PC-3 (cell line): ENCODE measurements around the gene BCKDHB. TPM values are rescaled to one million over a fixed set of nuclear protein-coding genes. Genes with fewer than 3 reads are reported as not detected.

Source experiments
- ATAC-seq: fragments of 200-7000 bp; cut with Tn5 transposase; 2 replicates; pipeline ENCODE4 v1.9.1; 2020; ENCODE audit warnings: mild to moderate bottlenecking, moderate library complexity
- BruUV-seq: library from RNA; stranded (reverse); fragments of 400-500 nt; replicated peaks from 2 replicates; lab custom pipeline; 2021; lab: Mats Ljungman, UMichigan
- CTCF ChIA-PET: fragments of 300-600 bp; sonication (Branson Sonifier 250); formaldehyde crosslinking; loops from one replicate; lab custom pipeline; 2022; ENCODE audit warnings: antibody characterized with exemption; lab: Charles Lee
- POLR2A ChIA-PET: fragments of 300-600 bp; sonication (Branson Sonifier 250); formaldehyde crosslinking; loops from one replicate; lab custom pipeline; 2022; ENCODE audit warnings: antibody characterized with exemption; ENCODE audit not compliant: unreplicated experiment; lab: Charles Lee
- DNase-seq: peaks from one replicate; pipeline ENCODE4 v3.0.0-alpha.2; 2015
- H2AFZ ChIP-seq: fragments of 300-600 bp; sonication (generic); 2 replicates; pipeline ENCODE4 v1.6.0; 2016; ENCODE audit warnings: antibody characterized with exemption, low read length
- H3F3A ChIP-seq: fragments of 300-600 bp; sonication (generic); one replicate; pipeline ENCODE4 v1.6.0; 2017; ENCODE audit warnings: antibody characterized with exemption, low read length, control low read depth, mild to moderate bottlenecking; ENCODE audit not compliant: unreplicated experiment
- H3K27ac ChIP-seq: fragments of 300-600 bp; sonication (generic); 2 replicates; pipeline ENCODE4 v1.5.1; 2016; ENCODE audit warnings: mild to moderate bottlenecking, low read length
- H3K27me3 ChIP-seq: fragments of 300-600 bp; sonication (generic); 2 replicates; pipeline ENCODE4 v1.6.1; 2016; ENCODE audit warnings: low read length, mixed read lengths
- H3K36me3 ChIP-seq: fragments of 300-600 bp; sonication (generic); 2 replicates; pipeline ENCODE4 v1.6.1; 2016; ENCODE audit warnings: low read depth, mixed run types, low read length, mixed read lengths
- H3K4me1 ChIP-seq: fragments of 300-600 bp; sonication (generic); 2 replicates; pipeline ENCODE4 v1.5.1; 2016; ENCODE audit warnings: low read length; ENCODE audit not compliant: insufficient read depth
- H3K4me2 ChIP-seq: fragments of 300-600 bp; sonication (generic); 2 replicates; pipeline ENCODE4 v1.6.0; 2016; ENCODE audit warnings: low read length
- H3K4me3 ChIP-seq: fragments of 300-600 bp; sonication (generic); 2 replicates; pipeline ENCODE4 v1.5.1; 2016; ENCODE audit warnings: mild to moderate bottlenecking, low read length, mixed read lengths
- H3K79me2 ChIP-seq: fragments of 300-600 bp; sonication (generic); 2 replicates; pipeline ENCODE4 v1.6.1; 2017; ENCODE audit warnings: low read length, mixed read lengths
- H3K9ac ChIP-seq: fragments of 300-600 bp; sonication (generic); 2 replicates; pipeline ENCODE4 v1.6.0; 2016; ENCODE audit warnings: mild to moderate bottlenecking, low read length
- H3K9me2 ChIP-seq: fragments of 300-600 bp; sonication (generic); replicated peaks from 2 replicates; pipeline ENCODE4 v1.6.1; 2016; ENCODE audit warnings: mixed run types, low read length, mixed read lengths
- H3K9me3 ChIP-seq: fragments of 300-600 bp; sonication (generic); 2 replicates; pipeline ENCODE4 v1.6.1; 2016; ENCODE audit warnings: low read length, mixed read lengths
- H4K20me1 ChIP-seq: fragments of 300-600 bp; sonication (generic); 2 replicates; pipeline ENCODE4 v1.6.1; 2016; ENCODE audit warnings: low read length, mixed read lengths
- CTCF ChIP-seq: fragments of 300-600 bp; sonication (generic); conservative IDR thresholded peaks from 2 replicates; pipeline ENCODE4 v1.5.1; 2017; ENCODE audit warnings: antibody characterized with exemption, low read depth, mild to moderate bottlenecking, low read length
- EZH2 ChIP-seq: fragments of 300-600 bp; sonication (generic); IDR thresholded peaks from one replicate; pipeline ENCODE4 v1.6.1; 2017; ENCODE audit warnings: antibody characterized with exemption, mild to moderate bottlenecking, low read length; ENCODE audit not compliant: unreplicated experiment
- EZH2phosphoT487 ChIP-seq: fragments of 300-600 bp; sonication (generic); IDR thresholded peaks from 2 replicates; pipeline ENCODE4 v1.6.1; 2018; ENCODE audit warnings: mild to moderate bottlenecking, antibody characterized with exemption, low read length, borderline replicate concordance
- intact Hi-C: fragments of 100-400 bp; cut with micrococcal nuclease; formaldehyde crosslinking; loops from 2 replicates; pipeline ENCODE4 v1.9.0; 2023
- total RNA-seq: library from RNA; depleted of rRNA; stranded (reverse); fragments of >200 nt; gene quantifications from 2 replicates; pipeline ENCODE4 v1.2.3, GENCODE V29; 2014

The BCKDHB gene
- total RNA-seq, 1 experiment from 2014 or later = 9.9 TPM

- Histone ChIP-seq H3K9ac (no peak overlapping the region), H3K4me2 (no peak overlapping the region), H3F3A (peaks cover 5% of the 10 kb centered on the region), H3K4me3 (no peak overlapping the region), H3K27me3 (no peaks in the 10 kb centered on the region), H4K20me1 (no peaks in the 10 kb centered on the region), H2AFZ (no peak overlapping the region), H3K79me2 (no peaks in the 10 kb centered on the region), H3K9me3 (no peaks in the 10 kb centered on the region), H3K36me3 (no peaks in the 10 kb centered on the region), H3K9me2 (no peaks in the 10 kb centered on the region), H3K27ac (no peak overlapping the region), H3K4me1 (peaks cover 19% of the 10 kb centered on the region)
- POLR2A ChIA-PET = no interaction called here
- CTCF ChIA-PET = no interaction called here
- intact Hi-C loops = no loop called here
- TF ChIP-seq CTCF (no peak), EZH2phosphoT487 (no peak), EZH2 (no peak)
- no peak for ATAC-seq
- BruUV-seq = no TSS peak
- DNase-seq = no peak
These were observed 59.3 kb downstream of the BCKDHB start for GRCh38 chr6:80165819-80166218.

- Histone ChIP-seq H3K4me3 (no peak overlapping the region), H4K20me1 (no peaks in the 10 kb centered on the region), H3K27me3 (no peaks in the 10 kb centered on the region), H3K27ac (no peak overlapping the region), H3K79me2 (no peaks in the 10 kb centered on the region), H3K9ac (no peak overlapping the region), H3K9me3 (no peaks in the 10 kb centered on the region), H3K9me2 (no peaks in the 10 kb centered on the region), H3F3A (no peaks in the 10 kb centered on the region), H3K4me1 (peaks cover 12% of the 10 kb centered on the region), H3K36me3 (no peaks in the 10 kb centered on the region), H2AFZ (no peak overlapping the region), H3K4me2 (no peak overlapping the region)
- DNase-seq (no peak), ATAC-seq (no peak)
- no TSS peak for BruUV-seq
- intact Hi-C loops = no loop called here
- ChIA-PET POLR2A (interaction anchor here (0.7 kb wide), 1 partner anchor 9 kb away, joined by 4 read pairs; no protein-coding TSS in a partner anchor), CTCF (no interaction called here)
- no peak for TF ChIP-seq CTCF
These were observed 64.0 kb downstream of the BCKDHB start for GRCh38 chr6:80170433-80170832.

- DNase-seq = no peak
- no peaks in the 10 kb centered on the region for H3K9me3 ChIP-seq
- H3K27ac ChIP-seq = no peak overlapping the region
- H3K4me1 ChIP-seq = peaks cover 14% of the 10 kb centered on the region
- H3K27me3 ChIP-seq = no peaks in the 10 kb centered on the region
- no peak overlapping the region for H3K4me2 ChIP-seq
- ChIA-PET CTCF (no interaction called here), POLR2A (no interaction called here)
- intact Hi-C loops = no loop called here
- BruUV-seq = no TSS peak
- H3K36me3 ChIP-seq = no peaks in the 10 kb centered on the region
- H2AFZ ChIP-seq = no peak overlapping the region
- H3K4me3 ChIP-seq = no peak overlapping the region
- no peaks in the 10 kb centered on the region for H3K79me2 ChIP-seq
- no peaks in the 10 kb centered on the region for H3F3A ChIP-seq
- TF ChIP-seq CTCF (no peak), EZH2 (no peak)
- no peaks in the 10 kb centered on the region for H3K9me2 ChIP-seq
- no peak overlapping the region for H3K9ac ChIP-seq
- ATAC-seq = no peak
- H4K20me1 ChIP-seq = no peaks in the 10 kb centered on the region
These were observed 66.9 kb downstream of the BCKDHB start for GRCh38 chr6:80173411-80173810.
